SHP77 (cell line): ENCODE results near the gene PYGL.
"Not testable (repeated sequence)": the region's sequence is repeated elsewhere in the genome, so short reads cannot be mapped to it uniquely, and the experiment has no call there.

Experiments used
- DNase-seq, 2 experiments: peaks; one replicate each; lab custom pipeline; 2025; lab: John Stamatoyannopoulos, UW

PYGL gene

GRCh38 chr14:50955373-50956043 is 11.2 kb upstream of the PYGL start:
- DNase-seq = peak; percentile 85 to 87

GRCh38 chr14:50954811-50955372 is 10.6 kb upstream of the PYGL start:
- peak; percentile 35 to 45 for DNase-seq

GRCh38 chr14:50953502-50953901 is 9.2 kb upstream of the PYGL start:
- DNase-seq = no peak

- DNase-seq = no peak
Observed at GRCh38 chr14:50951032-50951431, 6.7 kb upstream of the PYGL start.

GRCh38 chr14:50948205-50948604 is 3.9 kb upstream of the PYGL start:
- no peak for DNase-seq

GRCh38 chr14:50947446-50947845 is 3.2 kb upstream of the PYGL start:
- DNase-seq = no peak

GRCh38 chr14:50946234-50946935 is 2.1 kb upstream of the PYGL start:
- DNase-seq = no peak

- DNase-seq = peak; percentile 9 to 41
Observed at GRCh38 chr14:50944647-50945413, 547 bp upstream of the PYGL start.

- no peak for DNase-seq
Observed at GRCh38 chr14:50943261-50943942, 881 bp downstream of the PYGL start.

GRCh38 chr14:50941638-50942037 is 2.6 kb downstream of the PYGL start:
- not testable (repeated sequence) for DNase-seq

GRCh38 chr14:50941151-50941550 is 3.1 kb downstream of the PYGL start:
- no peak for DNase-seq

- no peak for DNase-seq
Observed at GRCh38 chr14:50937800-50938199, 6.5 kb downstream of the PYGL start.

GRCh38 chr14:50937325-50937724 is 7.0 kb downstream of the PYGL start:
- DNase-seq = no peak

GRCh38 chr14:50936882-50937281 is 7.4 kb downstream of the PYGL start:
- no peak for DNase-seq

- DNase-seq = no peak
Observed at GRCh38 chr14:50936016-50936340, 8.3 kb downstream of the PYGL start.

- DNase-seq = no peak
Observed at GRCh38 chr14:50935126-50936015, 8.9 kb downstream of the PYGL start.

GRCh38 chr14:50932592-50933495 is 11.4 kb downstream of the PYGL start:
- no peak for DNase-seq

- no peak for DNase-seq
Observed at GRCh38 chr14:50932156-50932555, 12.1 kb downstream of the PYGL start.

- DNase-seq = no peak
Observed at GRCh38 chr14:50931559-50931958, 12.7 kb downstream of the PYGL start.

- no peak for DNase-seq
Observed at GRCh38 chr14:50929506-50929905, 14.8 kb downstream of the PYGL start.
